ENCODE measurements around the gene FCRL3. TPM values are rescaled to one million over a fixed set of nuclear protein-coding genes. Genes with fewer than 3 reads are reported as not detected.

Gene FCRL3
- total RNA-seq, 1 experiment from 2014 or later, result not detected

DNA sequence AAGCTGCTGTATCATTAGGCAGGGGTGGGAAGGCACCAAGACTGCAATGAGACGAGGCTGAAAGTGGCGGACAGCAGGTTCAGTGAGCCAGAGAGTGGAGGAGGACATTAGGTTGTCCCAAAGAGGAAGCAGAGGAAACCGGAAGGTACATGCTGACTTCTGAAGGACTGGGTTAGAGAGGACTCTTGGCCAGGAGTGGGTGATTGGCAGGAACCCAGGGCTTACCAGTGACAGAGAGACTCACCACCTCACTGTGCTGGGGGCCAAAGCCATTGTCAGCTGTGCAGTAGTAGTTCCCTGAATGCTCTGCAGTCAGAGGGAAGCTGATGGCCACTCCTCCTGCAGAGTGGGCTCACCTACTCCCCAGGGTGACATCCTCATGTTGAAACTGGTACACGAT is 60.8 kb downstream of the FCRL3 start:
- H3K4me3 ChIP-seq (ENCODE audit: low read depth, low read length), result no peak overlapping the region
- Mint-ChIP-seq H3K4me1 (ENCODE audit: low read depth, unreplicated experiment) (no peaks in the 10 kb centered on the region), H3K36me3 (ENCODE audit: insufficient read depth, unreplicated experiment) (no peaks in the 10 kb centered on the region), H3K27ac (ENCODE audit: unreplicated experiment) (no peak overlapping the region), H3K4me3 (ENCODE audit: unreplicated experiment) (no peak overlapping the region), H3K9me3 (ENCODE audit: unreplicated experiment) (no peaks in the 10 kb centered on the region), H3K27me3 (ENCODE audit: insufficient read depth, unreplicated experiment) (peaks cover 26% of the 10 kb centered on the region)
- intact Hi-C loops (cut with micrococcal nuclease; ENCODE audit: unreplicated experiment), result no loop called here
- BruUV-seq (replicated peaks), result no TSS peak
- H3K27me3 ChIP-seq (replicated peaks; ENCODE audit: control insufficient read depth, insufficient read depth, low read length), result no peaks in the 10 kb centered on the region; the same call in 1 of the 2 replicates
- DNase-seq, result no peak
- CTCF ChIA-PET, result no interaction called here
- no peaks in the 10 kb centered on the region for H3K4me1 ChIP-seq
- POLR2A ChIA-PET, result no interaction called here
- H3K9me3 ChIP-seq, result no peaks in the 10 kb centered on the region
- H3K36me3 ChIP-seq (ENCODE audit: control insufficient read depth, insufficient read depth, low read length), result no peaks in the 10 kb centered on the region
- TF ChIP-seq, protein P1, sequence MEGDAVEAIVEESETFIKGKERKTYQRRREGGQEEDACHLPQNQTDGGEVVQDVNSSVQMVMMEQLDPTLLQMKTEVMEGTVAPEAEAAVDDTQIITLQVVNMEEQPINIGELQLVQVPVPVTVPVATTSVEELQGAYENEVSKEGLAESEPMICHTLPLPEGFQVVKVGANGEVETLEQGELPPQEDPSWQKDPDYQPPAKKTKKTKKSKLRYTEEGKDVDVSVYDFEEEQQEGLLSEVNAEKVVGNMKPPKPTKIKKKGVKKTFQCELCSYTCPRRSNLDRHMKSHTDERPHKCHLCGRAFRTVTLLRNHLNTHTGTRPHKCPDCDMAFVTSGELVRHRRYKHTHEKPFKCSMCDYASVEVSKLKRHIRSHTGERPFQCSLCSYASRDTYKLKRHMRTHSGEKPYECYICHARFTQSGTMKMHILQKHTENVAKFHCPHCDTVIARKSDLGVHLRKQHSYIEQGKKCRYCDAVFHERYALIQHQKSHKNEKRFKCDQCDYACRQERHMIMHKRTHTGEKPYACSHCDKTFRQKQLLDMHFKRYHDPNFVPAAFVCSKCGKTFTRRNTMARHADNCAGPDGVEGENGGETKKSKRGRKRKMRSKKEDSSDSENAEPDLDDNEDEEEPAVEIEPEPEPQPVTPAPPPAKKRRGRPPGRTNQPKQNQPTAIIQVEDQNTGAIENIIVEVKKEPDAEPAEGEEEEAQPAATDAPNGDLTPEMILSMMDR (IDR thresholded peaks at IDR 0.05; ENCODE audit: insufficient read depth in 1 of 2, low read depth in 1 of 2, low read length in 1 of 2, severe bottlenecking in 1 of 2, unreplicated experiment in 1 of 2), result no peak

DNA sequence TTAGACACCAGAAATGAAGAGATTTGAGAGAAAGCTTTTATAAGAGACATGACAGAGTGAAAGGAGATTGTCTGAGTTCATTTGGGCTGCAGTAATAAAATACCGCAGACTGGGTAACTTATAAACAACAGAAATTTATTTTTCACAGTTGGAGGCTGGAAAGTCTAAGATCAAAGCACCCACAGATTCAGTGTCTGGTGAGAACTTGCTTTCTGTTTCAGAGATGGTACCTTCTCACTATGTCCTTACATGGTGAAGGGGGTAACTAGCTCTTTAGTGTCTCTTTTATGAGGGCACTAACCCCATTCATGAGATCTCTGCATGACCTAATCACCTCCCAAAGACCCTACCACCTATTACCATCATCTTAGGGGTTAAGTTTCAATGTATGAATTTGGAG is 71.8 kb downstream of the FCRL3 start:
- Histone ChIP-seq H3K27me3 (replicated peaks; ENCODE audit: control insufficient read depth, insufficient read depth, low read length) (no peaks in the 10 kb centered on the region), H3K4me1 (no peaks in the 10 kb centered on the region), H3K36me3 (ENCODE audit: control insufficient read depth, insufficient read depth, low read length) (no peaks in the 10 kb centered on the region), H3K4me3 (ENCODE audit: low read depth, low read length) (no peak overlapping the region), H3K9me3 (no peaks in the 10 kb centered on the region)
- no peak overlapping the region for H3K27ac Mint-ChIP-seq (ENCODE audit: unreplicated experiment)
- POLR2A ChIA-PET, result no interaction called here
- peaks cover 18% of the 10 kb centered on the region for H3K27me3 Mint-ChIP-seq (ENCODE audit: insufficient read depth, unreplicated experiment)
- no peaks in the 10 kb centered on the region for H3K4me1 Mint-ChIP-seq (ENCODE audit: low read depth, unreplicated experiment)
- BruUV-seq (replicated peaks), result no TSS peak
- no peaks in the 10 kb centered on the region for H3K36me3 Mint-ChIP-seq (ENCODE audit: insufficient read depth, unreplicated experiment)
- H3K9me3 Mint-ChIP-seq (ENCODE audit: unreplicated experiment), result no peaks in the 10 kb centered on the region
- intact Hi-C loops (cut with micrococcal nuclease; ENCODE audit: unreplicated experiment), result no loop called here
- DNase-seq, result no peak
- H3K4me3 Mint-ChIP-seq (ENCODE audit: unreplicated experiment), result no peak overlapping the region
- TF ChIP-seq, protein P1 (IDR thresholded peaks at IDR 0.05; ENCODE audit: insufficient read depth in 1 of 2, low read depth in 1 of 2, low read length in 1 of 2, severe bottlenecking in 1 of 2, unreplicated experiment in 1 of 2), result no peak
- CTCF ChIA-PET, result no interaction called here

Other genes starting within 250 kb of the FCRL3 start
- gene FCRL5, start 148.3 kb downstream of the FCRL3 start, total RNA-seq (2022), result not detected in 2 replicates
- gene FCRL4, start 102.7 kb downstream of the FCRL3 start, total RNA-seq (2022), result not detected in 2 replicates
- not detected in 2 replicates for gene FCRL2, start 76.4 kb upstream of the FCRL3 start, total RNA-seq (2022)
- not detected in 2 replicates for gene FCRL1, start 119.4 kb upstream of the FCRL3 start, total RNA-seq (2022)
- not detected in 2 replicates for gene CD5L, start 141.0 kb upstream of the FCRL3 start, total RNA-seq (2022)